ENCODE data around the gene CYBC1. TPM values are rescaled to one million over a fixed set of nuclear protein-coding genes. Genes with fewer than 3 reads are reported as not detected.
A peak's percentile ranks its signal among the peaks of the same experiment; 100 is the strongest.

The CYBC1 gene
- total RNA-seq, 2 experiments from 2014 or later, result 470 to 679 TPM

DNA sequence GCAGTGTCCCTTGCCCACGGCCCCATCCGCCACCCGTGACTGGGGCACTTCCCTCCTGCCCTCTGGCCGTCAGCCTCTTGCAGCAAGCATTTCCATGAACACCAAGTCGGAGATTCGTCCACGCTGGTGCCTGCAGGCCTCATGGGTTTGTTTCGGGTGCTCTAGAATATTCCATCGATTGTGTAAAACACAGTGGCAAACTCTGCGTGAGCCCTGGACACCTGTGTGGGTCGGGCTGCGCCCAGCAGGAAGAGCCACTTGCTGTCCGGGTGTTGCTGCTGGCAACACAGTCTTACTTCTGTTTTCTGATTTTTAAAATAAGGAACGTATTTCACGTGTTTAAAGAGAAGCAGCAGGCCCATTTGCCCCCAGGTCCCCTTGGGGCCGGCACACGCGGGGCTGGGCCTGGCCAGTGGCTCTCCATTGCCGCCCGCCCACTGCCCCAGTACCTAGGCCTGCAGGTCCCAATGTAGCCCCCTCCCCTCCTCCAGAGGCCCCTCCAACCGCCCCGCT is 10.0 kb downstream of the CYBC1 start:
- POLR2A ChIA-PET, result interaction anchor here (0.6 kb wide), 1 partner anchor 88 kb away, joined by 3 read pairs; no protein-coding TSS in a partner anchor
- peaks cover 3% of the 10 kb centered on the region; the same call in 1 of the 2 replicates for H3K79me2 ChIP-seq (ENCODE audit: insufficient read depth, low read depth, low read length)
- H2AFZ ChIP-seq (ENCODE audit: low read length), result no peak overlapping the region
- H4K20me1 ChIP-seq (ENCODE audit: insufficient read depth, low read length), result no peaks in the 10 kb centered on the region
- H3K9me2 ChIP-seq (ENCODE audit: insufficient read depth, low read length), result no peaks in the 10 kb centered on the region
- intact Hi-C loops (cut with micrococcal nuclease; ENCODE audit: unreplicated experiment), result no loop called here
- no peaks in the 10 kb centered on the region for H3K4me1 ChIP-seq (ENCODE audit: insufficient read depth, low read length, poor library complexity, severe bottlenecking)
- TF ChIP-seq EZH2phosphoT487 (IDR thresholded peaks at IDR 0.05; ENCODE audit: borderline replicate concordance, low read depth, low read length) (no peak), CTCF (conservative IDR thresholded peaks at IDR 0.05; ENCODE audit: low read length) (no peak)
- peaks cover 90% of the 10 kb centered on the region for H3K36me3 ChIP-seq (ENCODE audit: insufficient read depth, low read length)
- peak overlapping the region; percentile 48 for H3K27ac ChIP-seq (ENCODE audit: low read depth, low read length, poor library complexity, severe bottlenecking)
- CTCF ChIA-PET (ENCODE audit: unreplicated experiment), result no interaction called here
- peak; percentile 25 for DNase-seq (ENCODE audit: low spot score)
- no TSS peak for BruUV-seq (replicated peaks)
- H3K9me3 ChIP-seq (ENCODE audit: low read length), result no peaks in the 10 kb centered on the region
- no peak overlapping the region for H3K4me3 ChIP-seq (ENCODE audit: low read depth, low read length, poor library complexity, severe bottlenecking)
- no peak overlapping the region for H3K4me2 ChIP-seq (ENCODE audit: low read length)

DNA sequence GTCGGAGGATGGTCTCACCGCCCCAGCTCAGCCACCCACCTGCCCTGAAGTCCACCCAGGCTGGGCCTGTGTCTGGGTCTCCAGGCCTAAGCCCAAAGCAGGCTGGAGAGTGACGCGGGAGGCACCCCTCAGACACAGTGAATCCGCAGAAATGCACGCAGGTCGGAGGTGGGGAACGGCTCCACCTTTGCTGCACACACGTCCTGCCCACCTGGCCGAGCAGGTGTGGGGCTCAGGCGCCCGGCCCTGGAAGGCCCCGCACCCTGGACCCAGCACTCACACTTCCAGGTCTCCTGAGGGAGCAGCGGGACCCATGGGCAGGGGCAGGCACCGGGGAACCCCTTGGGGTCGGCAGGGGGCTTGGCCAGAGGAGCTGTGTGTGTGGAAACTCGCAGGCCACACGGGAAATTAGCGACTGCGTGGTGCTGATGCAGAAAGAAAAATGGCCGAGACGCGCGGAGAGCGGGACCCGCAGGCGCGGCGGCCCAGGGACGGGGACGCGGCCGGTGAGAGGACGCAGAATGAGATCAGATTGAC is 10.7 kb downstream of the CYBC1 start:
- DNase-seq (ENCODE audit: low spot score), result no peak
- Histone ChIP-seq H3K27ac (ENCODE audit: low read depth, low read length, poor library complexity, severe bottlenecking) (no peak overlapping the region), H3K9me3 (ENCODE audit: low read length) (no peaks in the 10 kb centered on the region), H3K4me3 (ENCODE audit: low read depth, low read length, poor library complexity, severe bottlenecking) (no peak overlapping the region), H2AFZ (ENCODE audit: low read length) (no peak overlapping the region), H3K4me2 (ENCODE audit: low read length) (no peak overlapping the region), H3K4me1 (ENCODE audit: insufficient read depth, low read length, poor library complexity, severe bottlenecking) (no peaks in the 10 kb centered on the region), H3K36me3 (ENCODE audit: insufficient read depth, low read length) (peaks cover 86% of the 10 kb centered on the region), H3K79me2 (ENCODE audit: insufficient read depth, low read depth, low read length) (no peaks in the 10 kb centered on the region), H4K20me1 (ENCODE audit: insufficient read depth, low read length) (no peaks in the 10 kb centered on the region), H3K9me2 (ENCODE audit: insufficient read depth, low read length) (no peaks in the 10 kb centered on the region)
- ChIA-PET CTCF (ENCODE audit: unreplicated experiment) (no interaction called here), POLR2A (no interaction called here)
- TF ChIP-seq CTCF (conservative IDR thresholded peaks at IDR 0.05; ENCODE audit: low read length) (no peak), EZH2phosphoT487 (IDR thresholded peaks at IDR 0.05; ENCODE audit: borderline replicate concordance, low read depth, low read length) (no peak)
- BruUV-seq (replicated peaks), result no TSS peak
- intact Hi-C loops (cut with micrococcal nuclease; ENCODE audit: unreplicated experiment), result no loop called here

DNA sequence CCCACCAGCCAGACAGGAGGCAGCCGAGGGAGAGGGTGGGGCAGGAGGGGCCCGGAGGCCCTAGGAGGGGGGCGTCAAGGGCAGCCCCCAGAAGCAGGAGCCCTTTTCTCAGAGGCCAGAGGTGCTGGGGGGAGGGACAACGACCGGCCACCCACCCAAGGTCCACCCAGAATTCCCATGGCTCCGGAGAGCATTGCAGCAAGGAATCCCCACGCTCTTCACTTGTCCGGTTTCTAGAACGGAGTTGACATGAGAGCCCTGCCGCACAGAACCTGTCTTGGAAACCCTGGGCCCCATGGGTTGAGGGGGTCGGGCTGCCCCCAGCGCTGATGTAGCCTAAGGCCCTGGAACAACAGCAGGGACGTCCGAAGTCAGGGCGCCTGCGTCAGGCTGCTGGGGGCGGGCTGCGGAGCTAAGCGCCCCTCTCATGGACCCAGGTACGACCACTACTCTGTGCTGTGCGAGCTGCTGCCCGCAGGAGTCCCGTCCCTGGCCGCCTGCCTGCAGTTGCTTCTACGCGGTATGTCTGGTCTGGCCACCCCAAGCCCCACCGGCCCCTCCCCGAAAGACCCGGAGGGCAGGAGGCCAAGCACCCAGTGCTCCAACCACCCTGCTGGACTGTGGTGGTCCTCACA is 11.2 kb downstream of the CYBC1 start:
- CTCF ChIA-PET (ENCODE audit: unreplicated experiment), result no interaction called here
- Histone ChIP-seq H3K4me2 (ENCODE audit: low read length) (no peak overlapping the region), H2AFZ (ENCODE audit: low read length) (no peak overlapping the region), H3K9me2 (ENCODE audit: insufficient read depth, low read length) (no peaks in the 10 kb centered on the region), H3K36me3 (ENCODE audit: insufficient read depth, low read length) (peaks cover 80% of the 10 kb centered on the region), H4K20me1 (ENCODE audit: insufficient read depth, low read length) (no peaks in the 10 kb centered on the region), H3K4me1 (ENCODE audit: insufficient read depth, low read length, poor library complexity, severe bottlenecking) (peaks cover 6% of the 10 kb centered on the region), H3K79me2 (ENCODE audit: insufficient read depth, low read depth, low read length) (no peaks in the 10 kb centered on the region), H3K27ac (ENCODE audit: low read depth, low read length, poor library complexity, severe bottlenecking) (no peak overlapping the region), H3K9me3 (ENCODE audit: low read length) (no peaks in the 10 kb centered on the region), H3K4me3 (ENCODE audit: low read depth, low read length, poor library complexity, severe bottlenecking) (no peak overlapping the region)
- POLR2A ChIA-PET, result no interaction called here
- no peak for TF ChIP-seq CTCF (conservative IDR thresholded peaks at IDR 0.05; ENCODE audit: low read length)
- DNase-seq (ENCODE audit: low spot score), result no peak
- intact Hi-C loops (cut with micrococcal nuclease; ENCODE audit: unreplicated experiment), result no loop called here
- no TSS peak for BruUV-seq (replicated peaks)
